GM18519 (cell line): ENCODE measurements around the gene FASTKD1.
"Not testable (repeated sequence)": the region's sequence is repeated elsewhere in the genome, so short reads cannot be mapped to it uniquely, and the experiment has no call there.

ENCODE experiments used
- ATAC-seq: cut with Tn5 transposase; IDR thresholded peaks from one replicate; pipeline ENCODE4 v1.9.1; 2021; ENCODE audit warnings: mild to moderate bottlenecking, moderate library complexity; ENCODE audit not compliant: unreplicated experiment, low FRiP score

Gene FASTKD1, protein sequence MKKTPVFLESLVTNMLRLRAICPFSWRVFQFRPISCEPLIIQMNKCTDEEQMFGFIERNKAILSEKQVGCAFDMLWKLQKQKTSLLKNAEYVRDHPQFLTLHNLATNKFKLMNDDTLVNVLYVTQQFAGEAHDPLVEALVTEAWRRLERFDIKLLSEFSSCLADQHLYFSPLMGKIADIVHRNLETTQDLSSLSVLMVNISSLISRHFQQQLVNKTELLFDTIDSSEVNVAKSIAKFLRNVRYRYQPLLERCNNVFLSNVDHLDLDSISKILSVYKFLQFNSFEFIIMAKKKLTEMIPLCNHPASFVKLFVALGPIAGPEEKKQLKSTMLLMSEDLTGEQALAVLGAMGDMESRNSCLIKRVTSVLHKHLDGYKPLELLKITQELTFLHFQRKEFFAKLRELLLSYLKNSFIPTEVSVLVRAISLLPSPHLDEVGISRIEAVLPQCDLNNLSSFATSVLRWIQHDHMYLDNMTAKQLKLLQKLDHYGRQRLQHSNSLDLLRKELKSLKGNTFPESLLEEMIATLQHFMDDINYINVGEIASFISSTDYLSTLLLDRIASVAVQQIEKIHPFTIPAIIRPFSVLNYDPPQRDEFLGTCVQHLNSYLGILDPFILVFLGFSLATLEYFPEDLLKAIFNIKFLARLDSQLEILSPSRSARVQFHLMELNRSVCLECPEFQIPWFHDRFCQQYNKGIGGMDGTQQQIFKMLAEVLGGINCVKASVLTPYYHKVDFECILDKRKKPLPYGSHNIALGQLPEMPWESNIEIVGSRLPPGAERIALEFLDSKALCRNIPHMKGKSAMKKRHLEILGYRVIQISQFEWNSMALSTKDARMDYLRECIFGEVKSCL

DNA sequence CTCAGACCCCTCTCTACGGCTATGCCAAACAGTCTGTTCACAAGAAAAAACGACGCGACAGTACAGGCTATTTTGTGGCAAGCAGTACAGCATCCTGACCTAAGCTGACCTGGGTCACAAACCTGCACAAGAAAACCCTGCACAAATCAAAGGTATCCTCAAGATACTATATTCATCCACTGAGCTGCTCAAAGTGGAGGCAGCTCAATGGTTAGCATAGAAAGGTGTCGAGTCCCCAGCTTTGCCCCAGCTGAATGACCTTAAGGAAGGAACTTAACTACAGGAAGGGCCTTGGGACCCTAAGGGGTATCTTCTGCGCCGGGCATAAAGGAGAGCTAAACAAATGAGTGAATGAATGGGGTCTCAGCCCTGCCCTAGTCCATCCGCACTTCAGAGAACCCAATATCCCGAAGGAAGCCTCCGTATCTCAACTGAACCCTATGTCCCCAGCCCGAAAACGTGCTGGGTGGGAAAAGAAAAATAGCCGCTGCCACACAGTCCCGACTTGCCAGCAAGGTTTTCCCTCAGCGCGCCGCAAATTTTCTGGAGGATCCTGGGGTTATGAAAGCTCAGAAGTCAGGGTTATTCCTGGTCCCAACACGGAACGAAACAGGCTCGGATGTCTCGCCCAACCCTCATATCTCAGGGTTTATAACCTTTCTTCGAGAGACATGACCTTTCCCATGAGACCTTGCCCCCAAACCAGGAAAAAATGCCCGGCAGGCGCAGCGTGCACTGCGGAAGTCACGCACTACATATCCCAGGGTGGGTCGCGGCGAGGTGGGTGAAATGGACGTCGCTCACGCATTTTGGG is at the start of gene FASTKD1:
FASTKD1 (minus strand) TSS at position 706 of the 814 bp plus-strand sequence. CDS start 1,836 bp downstream, outside the sequence.
- peak; percentile 98 for ATAC-seq

DNA sequence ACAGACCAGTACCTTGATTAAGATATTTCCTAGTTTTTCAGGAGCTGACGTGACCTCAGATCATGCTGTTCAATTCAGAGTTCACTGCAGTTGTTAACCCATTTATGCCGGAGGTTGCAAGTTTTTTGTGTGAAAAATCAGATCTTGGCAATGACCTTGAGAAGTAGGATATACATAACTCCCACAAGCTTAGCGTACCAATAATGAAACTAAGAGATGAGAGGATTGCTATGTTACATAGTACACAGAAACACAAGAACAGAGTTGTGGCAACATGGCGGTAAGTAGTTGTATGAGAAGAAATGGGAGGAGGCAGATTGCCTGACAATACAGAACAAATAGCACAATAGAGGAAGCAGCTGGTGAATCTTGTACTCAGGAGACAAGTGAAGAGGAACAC is 49.6 kb upstream of the FASTKD1 start:
- ATAC-seq, result no peak

DNA sequence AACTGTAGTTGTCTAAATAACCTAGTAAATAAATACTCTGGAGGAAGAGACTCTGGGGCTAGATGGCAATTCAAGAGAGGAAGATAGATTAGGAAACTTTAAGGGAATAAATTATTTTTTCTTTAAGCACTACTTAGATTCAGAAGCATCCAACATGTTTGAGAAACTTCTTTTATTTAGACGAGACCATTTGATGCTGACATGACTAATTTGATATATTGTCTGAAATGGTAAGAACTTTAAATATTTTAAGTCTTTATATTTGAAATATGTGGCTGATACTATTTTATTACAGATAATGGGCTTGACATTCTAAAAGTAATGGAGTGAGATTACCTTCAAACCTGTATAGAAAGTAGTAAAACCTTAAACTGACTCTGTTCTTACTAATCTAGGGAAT is 46.8 kb upstream of the FASTKD1 start:
- ATAC-seq, result no peak

DNA sequence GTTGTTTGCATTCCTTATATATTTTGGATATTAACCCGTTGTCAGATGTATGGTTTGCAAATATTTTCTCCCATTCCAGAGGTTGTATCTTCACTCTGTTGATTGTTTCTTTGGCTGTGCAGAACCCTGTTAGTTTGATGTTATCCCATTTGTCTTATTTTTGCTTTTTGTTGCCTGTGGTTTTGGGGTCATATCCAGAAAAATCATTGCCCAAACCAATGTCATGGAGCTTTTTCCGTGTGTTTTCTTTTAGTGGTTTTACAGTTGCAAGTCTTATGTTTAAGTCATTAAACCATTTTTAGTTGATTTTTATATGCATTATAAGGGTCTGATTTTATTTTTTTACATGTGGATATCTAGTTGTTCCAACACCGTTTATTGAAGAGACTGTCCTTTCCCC is 46.3 kb upstream of the FASTKD1 start:
- ATAC-seq, result no peak

DNA sequence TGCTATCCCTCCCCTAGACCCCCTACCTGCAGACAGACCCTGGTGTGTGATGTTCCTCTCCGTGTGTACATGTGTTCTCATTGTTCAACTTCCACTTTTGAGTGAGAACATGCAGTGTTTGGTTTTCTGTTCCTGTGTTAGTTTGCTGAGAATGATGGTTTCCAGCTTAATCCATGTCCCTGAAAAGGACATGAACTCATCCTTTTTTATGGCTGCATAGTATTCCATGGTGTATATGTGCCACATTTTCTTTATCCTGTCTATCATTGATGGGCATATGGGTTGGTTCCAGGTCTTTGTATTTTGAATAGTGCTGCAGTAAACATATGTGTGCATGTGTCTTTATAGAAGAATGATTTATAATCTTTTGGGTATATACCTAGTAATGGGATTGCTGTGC is 42.3 kb upstream of the FASTKD1 start:
- not testable (repeated sequence) for ATAC-seq

DNA sequence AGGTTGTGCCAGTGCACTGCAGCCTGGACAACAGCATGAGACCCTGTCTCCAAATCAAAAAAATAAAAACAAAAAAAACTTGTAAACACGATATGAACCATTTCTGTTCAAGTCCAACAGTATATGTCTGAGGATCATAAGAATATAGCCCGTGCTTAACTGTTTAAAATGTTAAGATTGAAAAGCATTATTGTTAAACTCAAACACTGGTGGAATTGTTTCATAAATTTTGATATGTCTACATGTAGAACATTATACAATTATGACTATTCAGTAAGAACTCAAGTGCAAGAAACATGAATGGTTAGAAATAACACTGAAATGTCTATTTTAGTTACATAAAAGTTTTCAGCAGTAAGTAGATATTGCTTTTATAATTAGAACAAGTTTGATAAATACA is 40.2 kb upstream of the FASTKD1 start:
- ATAC-seq, result no peak

DNA sequence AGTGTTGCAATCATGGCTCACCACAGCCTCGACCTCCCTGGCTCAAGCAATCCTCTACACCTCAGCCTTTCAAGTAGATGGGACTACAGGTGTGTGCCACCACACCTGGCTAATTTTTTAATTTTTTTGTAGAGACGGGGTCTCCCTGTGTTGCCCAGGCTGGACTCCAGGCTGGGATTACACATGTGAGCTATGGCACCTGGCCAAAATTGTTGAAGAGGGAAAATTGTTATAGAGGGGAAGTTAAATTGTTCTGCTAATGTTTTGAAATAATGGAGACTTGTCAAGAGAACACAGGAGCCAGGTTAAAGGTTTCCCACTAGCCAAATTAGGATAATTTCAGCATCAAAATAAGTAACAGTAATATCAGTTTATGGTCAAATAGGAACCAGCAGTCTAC is 35.6 kb upstream of the FASTKD1 start:
- no peak for ATAC-seq

DNA sequence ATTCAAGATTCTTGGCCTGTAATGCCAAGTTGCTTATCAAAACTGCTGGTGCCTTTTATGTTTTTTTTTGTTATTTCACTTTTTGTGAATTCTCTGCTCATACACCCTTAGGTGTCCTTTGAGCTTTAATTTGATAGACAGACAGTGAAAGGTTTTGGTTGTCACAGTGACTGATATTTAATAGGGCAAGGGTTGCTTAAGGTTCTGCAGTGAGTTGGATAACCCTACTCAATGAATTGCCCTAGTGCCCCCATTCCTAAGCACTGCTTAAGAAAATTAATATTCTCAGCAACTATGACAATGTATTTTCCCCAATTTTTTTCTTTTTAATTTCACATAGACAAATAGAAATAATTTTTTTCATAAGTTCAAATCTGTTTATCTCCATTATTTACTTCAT is 25.9 kb upstream of the FASTKD1 start:
- ATAC-seq, result no peak

DNA sequence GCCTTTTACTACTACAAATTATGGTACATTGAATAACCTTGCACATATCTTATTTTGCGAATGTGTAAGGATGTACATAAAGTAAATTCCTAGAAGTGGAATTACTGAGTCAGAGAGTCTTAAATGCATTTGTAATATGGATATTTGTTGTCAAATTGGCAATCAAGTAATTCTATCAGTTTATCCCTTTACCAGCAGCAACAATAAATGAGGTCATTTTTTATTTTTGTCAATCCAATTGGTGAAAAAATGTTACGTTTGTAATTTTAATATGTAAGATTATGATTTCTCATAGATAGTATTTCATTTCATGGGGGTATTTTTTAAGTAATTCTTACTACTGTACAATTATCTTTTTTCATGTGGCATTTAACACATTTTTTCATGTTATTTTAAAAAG is 25.3 kb upstream of the FASTKD1 start:
- no peak for ATAC-seq

DNA sequence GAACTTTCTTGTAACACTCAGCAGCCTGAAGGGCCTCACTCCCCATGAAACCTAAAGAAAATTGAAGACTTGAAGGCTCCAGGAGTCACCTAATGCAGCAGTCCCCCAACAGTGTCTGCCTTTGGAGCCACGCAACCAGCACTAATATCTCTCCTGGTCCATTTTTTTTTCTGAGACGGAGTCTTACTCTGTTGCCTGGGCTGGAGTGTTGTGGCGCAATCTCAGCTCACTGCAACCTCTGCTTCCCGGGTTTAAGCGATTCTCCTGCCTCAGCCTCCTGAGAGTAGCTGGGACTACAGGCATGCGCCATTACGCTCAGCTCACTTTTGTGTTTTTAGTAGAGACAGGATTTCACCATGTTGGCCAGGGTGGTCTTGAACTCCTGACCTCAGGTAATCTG is 22.9 kb upstream of the FASTKD1 start:
- ATAC-seq, result not testable (repeated sequence)

DNA sequence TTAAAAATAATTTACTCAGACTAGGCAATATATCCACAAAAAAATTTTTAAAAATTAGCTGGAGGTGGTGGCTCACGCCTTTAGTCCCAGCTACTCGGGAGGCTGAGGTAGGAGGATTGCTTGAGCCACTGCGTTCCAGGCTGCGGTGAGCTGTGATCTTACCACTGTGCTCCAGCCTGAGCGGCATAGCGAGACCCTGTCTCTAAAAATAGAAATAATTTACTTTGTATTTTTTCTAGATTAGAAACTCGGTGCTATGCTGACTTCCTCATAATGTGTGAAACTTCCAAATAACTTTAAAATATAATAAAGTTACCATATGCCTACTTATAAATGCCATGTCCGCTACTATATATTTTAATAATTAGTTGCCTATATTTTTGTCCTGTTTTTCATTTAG is 17.1 kb upstream of the FASTKD1 start:
- ATAC-seq, result no peak

DNA sequence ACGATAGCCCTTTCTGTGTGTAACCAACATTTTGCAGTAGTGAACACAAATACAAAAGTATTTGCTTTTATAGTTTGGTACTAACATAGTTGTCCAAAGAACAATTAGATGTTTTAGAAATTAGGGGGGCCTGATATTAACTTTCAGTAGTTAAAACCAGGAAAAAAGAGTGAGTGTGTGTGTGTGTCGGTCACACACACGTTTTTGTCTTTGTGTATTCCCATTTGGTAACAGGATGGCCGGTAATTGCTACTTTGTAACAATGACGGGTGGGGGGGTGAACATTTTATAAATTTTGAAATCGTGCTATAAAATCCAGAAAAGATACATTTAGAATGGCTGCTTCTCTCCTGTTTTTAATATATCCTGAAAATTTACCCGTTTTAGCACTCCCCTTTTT is 12.0 kb upstream of the FASTKD1 start:
- no peak for ATAC-seq

DNA sequence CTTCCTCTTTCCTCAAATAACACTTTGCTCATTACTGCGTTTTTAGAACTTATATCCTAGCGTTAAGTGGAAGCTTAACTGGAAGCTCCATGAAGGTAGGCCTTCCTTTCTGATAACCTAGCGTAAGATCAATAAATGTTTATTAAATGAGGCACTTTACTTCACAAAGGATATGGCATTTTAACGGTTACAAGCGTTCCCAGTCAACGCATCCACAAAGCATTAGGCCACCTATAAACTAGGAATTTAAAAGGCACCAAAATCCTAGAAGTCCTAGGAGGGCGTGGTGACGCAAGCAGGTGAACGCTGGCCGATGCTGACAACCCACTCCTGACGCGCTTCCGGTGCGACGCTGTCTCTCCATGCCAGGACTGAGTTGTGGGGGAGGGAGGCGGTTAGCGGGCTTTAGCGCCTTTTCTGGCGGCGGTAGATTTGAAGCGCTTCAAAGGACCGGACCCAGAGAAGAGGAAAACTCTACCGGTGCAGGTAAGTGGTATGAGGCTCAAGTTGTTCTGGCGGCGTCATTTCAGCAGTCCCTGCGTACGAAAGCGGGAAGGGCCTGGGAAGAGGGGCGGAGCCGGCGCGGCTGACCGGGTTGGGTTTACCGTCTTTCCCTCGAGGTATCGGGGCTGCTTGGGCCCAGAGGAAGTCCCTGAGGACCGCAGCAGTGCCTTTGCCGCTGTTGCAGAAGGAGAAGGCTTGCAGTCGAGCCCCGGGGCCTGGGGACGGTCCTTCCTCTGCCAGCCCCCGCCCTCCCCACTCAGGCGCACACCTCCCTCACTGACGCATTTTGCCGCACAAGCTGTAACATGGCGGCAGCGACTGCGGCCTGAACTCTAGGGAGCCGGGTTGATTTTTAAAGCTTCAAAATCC is 10.6 kb upstream of the FASTKD1 start, which contains the start of gene PPIG:
PPIG (plus strand) TSS at position 347 of the 873 bp plus-strand sequence. CDS start 19,691 bp downstream, outside the sequence.
- ATAC-seq, result peak; percentile 67

DNA sequence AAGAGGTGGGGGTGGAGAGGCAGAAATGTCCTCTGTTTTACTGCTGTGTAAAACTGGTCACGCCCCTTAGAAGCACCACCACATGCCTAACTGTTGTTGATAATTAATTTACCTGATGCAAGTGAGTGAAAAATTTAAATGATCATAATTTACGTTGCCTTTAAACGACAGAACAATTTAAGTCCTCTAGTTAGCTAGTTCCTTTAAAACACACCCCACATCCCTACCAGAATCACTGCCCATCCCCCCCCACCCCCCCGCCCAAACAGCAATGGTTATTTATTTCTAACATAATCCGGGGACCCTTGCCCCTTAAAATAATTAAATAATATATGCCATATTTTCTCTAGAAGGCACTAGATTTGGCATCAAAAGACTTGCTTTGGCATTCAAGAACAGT is 9.9 kb upstream of the FASTKD1 start:
- ATAC-seq, result no peak

DNA sequence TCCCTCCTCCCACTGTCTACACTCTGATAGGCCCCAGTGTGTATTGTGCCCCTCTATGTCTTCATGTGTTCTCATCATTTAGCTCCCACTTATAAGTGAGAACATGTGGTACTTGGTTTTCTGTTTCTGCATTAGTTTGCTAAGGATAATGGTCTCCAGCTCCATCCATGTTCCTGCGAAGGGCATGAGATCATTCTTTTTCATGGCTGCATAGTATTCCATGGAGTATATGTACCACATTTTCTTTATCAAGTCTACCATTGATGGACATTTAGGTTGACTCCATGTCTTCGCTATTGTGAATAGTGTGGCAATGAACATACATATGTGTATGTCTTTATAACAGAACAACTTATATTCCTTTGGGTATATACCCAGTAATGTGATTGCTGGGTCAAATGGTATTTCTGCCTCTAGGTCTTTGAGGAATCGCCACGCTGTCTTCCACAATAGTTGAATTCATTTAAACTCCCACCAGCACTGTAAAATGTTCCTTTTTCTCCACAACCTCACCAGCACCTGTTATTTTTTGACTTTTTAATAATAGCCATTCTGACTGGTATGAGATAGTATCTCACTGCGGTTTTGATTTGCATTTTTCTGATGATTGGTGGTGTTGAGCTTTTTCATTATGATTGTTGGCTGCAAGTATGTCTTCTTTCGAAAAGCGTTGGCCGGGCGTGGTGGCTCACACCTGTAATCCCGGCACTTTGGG is 9.0 kb upstream of the FASTKD1 start:
- not testable (repeated sequence) for ATAC-seq

DNA sequence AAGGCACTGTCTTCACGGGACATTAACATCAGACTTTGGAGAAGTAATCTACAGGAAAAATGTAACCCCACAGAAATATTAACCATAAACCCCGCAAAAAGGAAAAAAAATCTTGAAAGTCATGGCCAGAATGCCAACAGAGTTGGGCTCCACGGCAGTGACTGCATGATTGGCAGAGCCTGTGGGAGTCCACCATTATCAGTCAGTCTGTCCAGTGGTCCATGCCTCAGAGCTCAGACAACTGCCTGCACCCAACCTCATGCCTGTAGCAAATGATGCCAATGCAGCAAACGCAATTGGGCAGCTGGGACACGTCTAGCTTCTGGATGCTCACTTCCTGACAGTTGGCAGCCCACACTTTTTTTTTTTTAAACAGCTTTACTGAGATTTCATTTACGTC is 5.4 kb upstream of the FASTKD1 start:
- no peak for ATAC-seq

DNA sequence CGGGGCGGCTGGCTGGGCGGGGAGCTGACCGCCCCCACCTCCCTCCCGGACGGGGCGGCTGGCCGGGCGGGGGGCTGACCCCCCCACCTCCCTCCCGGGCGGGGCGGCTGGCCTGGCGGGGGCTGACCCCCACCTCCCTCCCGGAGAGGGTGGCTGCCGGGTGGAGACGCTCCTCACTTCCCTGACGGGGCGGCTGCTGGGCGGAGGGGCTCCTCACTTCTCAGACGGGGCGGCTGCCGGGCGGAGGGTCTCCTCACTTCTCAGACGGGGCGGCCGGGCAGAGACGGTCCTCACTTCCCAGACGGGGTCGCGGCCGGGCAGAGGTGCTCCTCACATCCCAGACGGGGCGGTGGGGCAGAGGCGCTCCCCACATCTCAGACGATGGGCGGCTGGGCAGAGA is 1.6 kb upstream of the FASTKD1 start:
- ATAC-seq, result not testable (repeated sequence)

DNA sequence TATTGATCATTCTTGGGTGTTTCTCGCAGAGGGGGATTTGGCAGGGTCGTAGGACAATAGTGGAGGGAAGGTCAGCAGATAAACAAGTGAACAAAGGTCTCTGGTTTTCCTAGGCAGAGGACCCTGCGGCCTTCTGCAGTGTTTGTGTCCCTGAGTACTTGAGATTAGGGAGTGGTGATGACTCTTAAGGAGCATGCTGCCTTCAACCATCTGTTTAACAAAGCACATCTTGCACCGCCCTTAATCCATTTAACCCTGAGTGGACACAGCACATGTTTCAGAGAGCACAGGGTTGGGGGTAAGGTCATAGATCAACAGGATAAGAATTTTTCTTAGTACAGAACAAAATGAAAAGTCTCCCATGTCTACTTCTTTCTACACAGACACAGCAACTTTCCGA is 874 bp upstream of the FASTKD1 start:
- ATAC-seq, result not testable (repeated sequence)

DNA sequence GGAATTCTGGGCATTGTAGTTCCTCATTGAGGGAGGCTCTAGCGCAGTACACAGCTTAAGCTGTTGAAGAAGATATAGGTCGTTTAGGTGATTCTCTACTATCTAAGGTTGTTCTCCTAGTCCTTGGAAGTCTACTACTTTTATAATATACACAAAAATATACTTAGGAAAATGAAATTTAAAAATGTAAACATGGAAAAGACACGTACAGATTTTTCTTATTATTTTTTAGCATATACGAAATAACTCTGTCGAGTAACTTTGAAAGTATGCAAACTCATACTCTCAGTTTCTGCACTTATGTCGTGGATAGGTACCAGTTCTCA is 272 bp upstream of the FASTKD1 start:
- peak; percentile 1 for ATAC-seq
